GM19397 (cell line): ENCODE measurements around the gene IGF2BP3.

Experiments used
- ATAC-seq: cut with Tn5 transposase; IDR thresholded peaks from one replicate; pipeline ENCODE4 v1.9.1; 2021; ENCODE audit warnings: mild to moderate bottlenecking, moderate library complexity; ENCODE audit not compliant: unreplicated experiment

IGF2BP3 gene

DNA sequence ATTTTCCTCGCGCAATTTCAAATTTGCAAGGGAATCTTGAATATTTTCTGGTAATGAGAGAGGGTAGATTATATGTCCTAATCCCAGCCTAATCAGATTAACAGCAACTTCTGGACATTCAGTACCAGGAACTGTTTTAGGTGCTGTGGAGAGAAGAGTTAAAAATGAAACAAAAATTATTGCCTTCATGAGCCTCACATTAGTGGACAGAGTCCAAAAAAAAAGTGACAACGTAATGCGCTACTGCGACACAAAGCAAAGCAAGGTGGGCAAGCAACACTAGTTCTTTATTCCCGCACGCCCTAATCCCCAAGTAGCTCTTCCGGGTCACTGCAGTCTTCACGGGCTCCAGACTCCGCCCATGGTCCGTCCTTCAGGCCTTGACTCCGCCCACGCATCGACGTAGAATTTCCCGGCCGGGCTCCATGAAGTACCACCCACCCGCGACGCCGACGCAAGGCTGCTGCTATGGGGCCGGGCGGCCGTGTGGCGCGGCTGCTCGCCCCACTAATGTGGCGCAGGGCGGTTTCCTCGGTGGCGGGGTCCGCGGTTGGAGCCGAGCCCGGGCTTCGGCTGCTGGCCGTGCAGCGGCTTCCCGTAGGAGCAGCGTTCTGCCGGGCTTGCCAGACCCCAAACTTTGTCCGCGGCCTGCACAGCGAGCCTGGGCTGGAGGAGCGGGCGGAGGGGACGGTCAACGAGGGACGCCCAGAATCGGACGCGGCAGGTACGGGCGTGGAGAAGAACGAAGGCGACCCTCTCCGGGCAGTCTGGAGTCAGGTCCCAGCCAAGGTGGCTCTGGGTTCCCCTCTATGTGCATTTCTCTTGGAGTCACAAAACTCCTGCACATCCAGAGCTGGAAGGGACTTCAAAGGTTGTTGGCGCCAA is 171.2 kb downstream of the IGF2BP3 start, which contains the start of gene MALSU1:
MALSU1 (plus strand) TSS at position 455 of the 885 bp plus-strand sequence; CDS start at position 469, 14 bp downstream.
- ATAC-seq, result peak; percentile 100

- ATAC-seq, result no peak
Measured at GRCh38 chr7:23298141-23298881, 172.0 kb downstream of the IGF2BP3 start.

DNA sequence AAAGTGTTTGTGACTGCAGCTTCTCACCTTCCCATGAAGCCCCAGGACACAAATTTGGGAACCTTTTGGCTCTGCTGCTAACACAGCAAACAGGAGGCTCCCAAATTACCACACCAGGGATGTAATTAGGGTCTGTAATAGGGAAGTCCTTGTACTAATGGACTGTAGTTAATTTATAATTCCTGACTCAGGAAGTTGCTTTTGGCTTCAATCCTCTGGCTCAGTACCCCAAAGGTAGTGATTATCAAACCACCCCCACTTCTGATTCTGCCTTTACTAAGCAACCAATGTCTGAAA is 174.9 kb downstream of the IGF2BP3 start:
- no peak for ATAC-seq

DNA sequence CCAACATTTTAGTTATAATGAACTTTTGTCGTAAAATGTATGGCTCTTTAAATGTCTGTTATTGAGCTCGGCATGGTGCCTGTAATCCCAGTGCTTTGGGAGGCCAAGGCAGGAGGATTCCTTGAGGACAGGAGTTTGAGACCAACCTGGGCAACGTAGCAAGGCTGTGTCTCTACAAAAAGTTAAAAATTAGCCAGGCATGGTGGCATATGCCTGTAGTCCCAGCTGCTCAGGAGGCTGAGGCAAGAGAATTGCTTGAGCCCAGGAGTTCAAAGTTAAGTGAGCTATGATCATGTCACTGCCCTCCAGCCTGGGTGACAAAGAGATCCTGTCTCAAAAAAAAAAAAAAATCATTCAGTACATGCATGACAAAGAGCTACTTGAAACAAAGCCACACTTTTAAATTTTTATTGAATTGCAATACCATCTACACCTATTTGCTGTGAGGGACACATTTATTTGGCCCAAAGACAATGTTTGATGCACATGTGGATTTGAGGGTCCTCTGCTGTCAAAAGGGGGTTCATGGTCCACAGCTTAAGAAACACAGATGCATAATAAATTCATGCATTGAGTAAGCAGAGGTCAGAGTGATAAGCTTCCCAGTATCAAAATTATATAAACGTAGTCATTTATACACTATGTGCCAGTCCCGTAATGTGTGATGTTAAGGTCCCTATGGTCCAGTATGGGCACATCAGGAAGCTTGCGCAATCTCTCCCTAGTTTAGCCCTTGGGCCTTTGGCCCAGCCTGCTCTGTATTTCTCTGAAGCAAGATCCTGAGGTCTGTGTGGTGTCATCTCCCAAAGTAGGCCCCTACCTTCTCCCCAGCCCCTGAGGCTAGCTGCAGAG is 175.5 kb downstream of the IGF2BP3 start:
- no peak for ATAC-seq

DNA sequence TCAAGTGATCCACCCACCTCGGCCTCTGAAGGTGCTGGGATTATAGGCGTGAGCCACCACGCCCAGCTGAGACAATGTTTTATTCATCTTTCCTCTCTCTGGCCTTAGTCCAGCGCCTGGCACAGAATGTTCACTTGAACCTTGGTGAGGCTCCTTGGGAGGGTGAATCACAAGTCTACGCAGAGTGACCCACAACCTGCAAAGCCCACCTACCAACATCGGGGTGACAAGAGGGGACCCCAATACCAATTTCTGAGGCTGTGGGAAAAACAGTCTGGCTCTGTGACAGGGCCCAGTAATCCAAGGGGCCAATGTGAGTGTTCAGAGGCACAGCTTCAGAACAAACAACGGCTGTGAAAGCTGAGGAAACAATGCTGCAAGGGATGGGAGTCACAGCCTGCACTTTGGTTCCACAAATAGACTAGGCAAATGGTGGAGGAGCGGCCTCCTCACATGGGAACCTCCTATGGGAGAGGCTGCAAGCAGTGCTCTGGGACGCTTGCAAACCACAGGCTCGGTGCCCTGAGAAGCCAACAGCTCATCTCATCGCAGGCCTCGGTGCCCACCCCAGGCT is 176.7 kb downstream of the IGF2BP3 start:
- ATAC-seq, result no peak

GRCh38 chr7:23292623-23293022 is 177.7 kb downstream of the IGF2BP3 start:
- no peak for ATAC-seq

GRCh38 chr7:23291957-23292560 is 178.2 kb downstream of the IGF2BP3 start:
- ATAC-seq, result no peak

- no peak for ATAC-seq
Measured at GRCh38 chr7:23290993-23291392, 179.3 kb downstream of the IGF2BP3 start.

DNA sequence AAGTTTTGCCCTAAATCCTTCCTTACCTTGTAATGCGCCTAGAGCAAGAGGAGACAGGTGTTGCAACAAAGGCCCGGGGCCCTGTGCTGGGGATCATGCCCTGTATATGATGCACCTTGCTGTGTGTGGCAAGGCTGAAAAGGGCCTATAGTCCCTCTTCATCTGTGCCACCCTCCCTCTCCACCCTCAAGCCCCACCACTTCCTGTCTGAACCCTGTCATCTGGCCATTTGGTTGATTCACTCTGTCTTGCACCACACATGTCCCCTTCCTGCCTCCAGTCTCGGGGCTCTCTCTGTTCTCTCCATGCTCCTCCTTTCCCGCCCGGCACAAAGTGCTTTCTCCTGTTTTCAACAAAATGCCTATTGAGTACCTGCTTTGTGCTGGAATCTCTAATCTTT is 182.7 kb downstream of the IGF2BP3 start:
- ATAC-seq, result no peak

- ATAC-seq, result no peak
Measured at GRCh38 chr7:23285657-23286646, 184.3 kb downstream of the IGF2BP3 start.

GRCh38 chr7:23284871-23285270 is 185.4 kb downstream of the IGF2BP3 start:
- ATAC-seq, result no peak

DNA sequence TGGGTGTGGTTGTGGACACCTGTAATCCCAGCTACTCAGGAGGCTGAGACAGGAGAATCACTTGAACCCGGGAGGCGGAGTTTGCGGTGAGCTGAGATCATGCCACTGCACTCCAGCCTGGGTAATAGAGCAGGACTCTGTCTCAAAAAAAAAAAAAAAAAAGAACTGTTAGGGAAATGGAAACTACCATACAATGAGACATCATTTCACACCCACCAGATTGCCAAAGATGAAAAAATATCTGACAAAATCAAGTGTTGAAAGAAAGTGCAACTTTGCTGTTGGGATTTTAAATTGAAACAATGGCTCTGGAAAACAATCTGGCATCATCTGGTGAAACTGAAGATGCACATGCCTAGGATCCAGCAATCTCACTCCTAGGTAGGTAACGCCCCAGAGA is 187.2 kb downstream of the IGF2BP3 start:
- no peak for ATAC-seq

DNA sequence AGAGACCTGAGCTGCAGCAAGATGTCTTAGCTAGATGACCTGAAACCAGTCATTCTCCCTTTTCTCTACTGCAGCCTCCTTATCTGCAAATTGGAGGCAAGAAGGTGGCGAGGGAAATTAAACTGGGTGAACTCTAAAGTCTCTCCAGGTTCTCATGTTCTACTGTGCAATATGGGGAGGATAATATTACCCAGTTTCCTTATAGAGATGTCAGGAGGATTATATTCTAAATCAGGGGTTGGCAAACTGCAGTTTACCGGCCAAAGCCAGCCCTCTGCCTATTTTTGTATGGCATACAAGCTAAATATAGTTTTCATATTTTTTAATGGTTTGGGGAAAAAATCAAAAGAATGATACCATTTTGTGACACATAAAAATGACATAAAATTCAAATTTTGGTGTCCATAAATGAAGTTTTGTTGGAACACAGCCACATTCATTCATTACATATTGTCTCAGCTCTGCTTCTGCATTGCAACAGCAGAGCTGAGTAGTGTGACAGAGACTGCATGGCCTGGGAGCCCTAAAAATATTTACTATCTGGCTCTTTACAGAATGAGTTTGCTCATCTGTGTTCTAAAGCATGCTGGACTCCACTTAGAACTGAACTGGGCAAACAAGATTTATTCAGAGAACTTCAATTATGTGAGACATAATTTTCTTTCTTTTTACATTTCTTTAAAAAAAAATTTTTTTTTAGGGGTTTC is 190.3 kb downstream of the IGF2BP3 start:
- ATAC-seq, result no peak

GRCh38 chr7:23277359-23277989 is 192.8 kb downstream of the IGF2BP3 start:
- no peak for ATAC-seq

GRCh38 chr7:23276947-23277346 is 193.3 kb downstream of the IGF2BP3 start:
- no peak for ATAC-seq

GRCh38 chr7:23276376-23276775 is 193.9 kb downstream of the IGF2BP3 start:
- no peak for ATAC-seq

- no peak for ATAC-seq
Measured at GRCh38 chr7:23275912-23276311, 194.4 kb downstream of the IGF2BP3 start.

GRCh38 chr7:23273141-23273599 is 197.1 kb downstream of the IGF2BP3 start:
- peak; percentile 98 for ATAC-seq
